WI38 (cell line): ENCODE measurements around the gene SRCAP.

Experiments
- H3K4me3 ChIP-seq: 2 replicates; pipeline ENCODE4 v1.5.1; 2011; ENCODE audit warnings: low read depth, mild to moderate bottlenecking, control low read depth, low read length
- CTCF ChIP-seq: IDR thresholded peaks from 2 replicates; pipeline ENCODE4 v1.5.1; 2012; ENCODE audit warnings: low read depth, mild to moderate bottlenecking, control low read depth, low read length

SRCAP gene

GRCh38 chr16:30698816-30699614 is at the start of gene SRCAP:
SRCAP (plus strand) TSS chr16:30699171; CDS start chr16:30700825, 1,654 bp downstream.
- H3K4me3 ChIP-seq = peak within 1 kb of the TSS; percentile 89
- no peak for TF ChIP-seq CTCF

GRCh38 chr16:30649725-30650368 is 49.1 kb upstream of the SRCAP start:
- H3K4me3 ChIP-seq = 0 out of 2 replicates have a peak overlapping the region, but pooled peaks have one; percentile 23
- TF ChIP-seq CTCF = no peak

GRCh38 chr16:30650369-30651123 is 48.4 kb upstream of the SRCAP start, which contains the start of gene PRR14:
PRR14 (plus strand) TSS chr16:30650960; CDS start chr16:30651646, 686 bp downstream.
- peak within 1 kb of the TSS; percentile 93 for H3K4me3 ChIP-seq
- TF ChIP-seq CTCF = no peak

- TF ChIP-seq CTCF = peak; percentile 24; the same call in 1 of the 2 replicates
- peak overlapping the region; percentile 93 for H3K4me3 ChIP-seq
Measured at GRCh38 chr16:30651124-30652004, 47.6 kb upstream of the SRCAP start.

GRCh38 chr16:30652005-30652296 is 47.0 kb upstream of the SRCAP start:
- peak overlapping the region; percentile 93 for H3K4me3 ChIP-seq
- TF ChIP-seq CTCF = no peak

- no peak for TF ChIP-seq CTCF
- H3K4me3 ChIP-seq = no peak overlapping the region
Measured at GRCh38 chr16:30652718-30653117, 46.3 kb upstream of the SRCAP start.
